Activated T-cell treated with anti-CD3 and anti-CD28 coated beads, Interleukin-2, amount 50 U/mL, for 4 hours (primary cell): Measurements from ENCODE around the gene ENTPD6. TPM values are rescaled to one million over a fixed set of nuclear protein-coding genes. Genes with fewer than 3 reads are reported as not detected.

Source experiments
- ATAC-seq, 2 donors: fragments of 200-7000 bp; cut with Tn5 transposase; one replicate each; pipeline ENCODE4 v1.10.0; 2021
- DNase-seq: peaks from one replicate; pipeline ENCODE4 v3.0.0-alpha.2; 2020
- H3K27me3 Mint-ChIP-seq: one replicate; pipeline ENCODE4 v1.8.0; 2021; ENCODE audit warnings: low read depth, mixed read lengths
- H3K36me3 Mint-ChIP-seq: one replicate; pipeline ENCODE4 v1.8.0; 2022; ENCODE audit warnings: mixed read lengths; ENCODE audit not compliant: insufficient read depth
- H3K4me1 Mint-ChIP-seq: one replicate; pipeline ENCODE4 v1.8.0; 2021; ENCODE audit warnings: low read depth, mixed read lengths
- H3K4me3 Mint-ChIP-seq: one replicate; pipeline ENCODE4 v1.8.0; 2021; ENCODE audit warnings: mild to moderate bottlenecking, moderate library complexity, mixed read lengths
- H3K9me3 Mint-ChIP-seq: one replicate; pipeline ENCODE4 v1.8.0; 2021; ENCODE audit warnings: mixed read lengths
- total RNA-seq, 3 donors: library from RNA; stranded (reverse); gene quantifications; one replicate each; pipeline ENCODE4 v1.2.1, GENCODE V29; 2021

Gene ENTPD6
- total RNA-seq, 3 donors from 2014 or later = 43.4 to 51.2 (median 47.1) TPM

DNA sequence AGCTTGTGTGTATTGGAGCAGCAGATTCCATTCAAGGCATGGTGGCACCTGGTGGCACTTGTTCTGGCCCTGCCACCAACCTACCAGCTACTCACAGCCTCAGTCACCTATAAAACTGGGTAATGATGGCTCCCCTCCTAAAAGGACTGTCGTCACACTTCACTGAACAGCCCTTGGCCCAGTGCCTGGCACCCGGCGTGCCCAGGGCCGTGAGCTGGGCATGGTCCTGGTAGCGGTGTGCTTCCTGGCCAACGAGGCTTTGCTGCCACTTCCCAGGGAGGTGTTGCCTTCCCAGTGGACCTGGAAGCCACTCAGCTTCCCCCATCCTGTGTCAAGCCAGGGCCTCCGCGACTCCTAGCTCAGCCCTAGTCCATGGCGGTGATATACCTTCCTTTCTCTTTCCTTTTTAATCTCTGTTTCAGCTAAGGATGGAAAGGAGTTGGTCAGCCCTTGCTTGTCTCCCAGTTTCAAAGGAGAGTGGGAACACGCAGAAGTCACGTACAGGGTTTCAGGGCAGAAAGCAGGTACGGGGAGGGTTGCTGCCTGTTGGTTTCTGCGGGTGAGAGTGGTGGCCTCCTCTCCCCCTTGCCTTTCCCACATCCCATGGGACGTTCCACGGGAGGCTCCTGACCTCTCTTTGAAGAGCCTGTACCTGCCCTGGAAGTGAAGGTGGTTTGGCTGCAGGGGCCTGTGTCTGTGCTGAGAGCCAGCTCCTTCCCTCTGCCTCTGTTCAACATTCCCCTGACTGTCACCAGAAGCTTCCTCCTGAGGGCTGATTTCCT lies 25.5 kb downstream of the ENTPD6 start:
- H3K27me3 Mint-ChIP-seq = no peaks in the 10 kb centered on the region
- ATAC-seq = no peak
- H3K9me3 Mint-ChIP-seq = no peaks in the 10 kb centered on the region
- H3K4me3 Mint-ChIP-seq = no peak overlapping the region
- H3K36me3 Mint-ChIP-seq = peaks cover 13% of the 10 kb centered on the region
- H3K4me1 Mint-ChIP-seq = peaks cover 7% of the 10 kb centered on the region
- DNase-seq = no peak

DNA sequence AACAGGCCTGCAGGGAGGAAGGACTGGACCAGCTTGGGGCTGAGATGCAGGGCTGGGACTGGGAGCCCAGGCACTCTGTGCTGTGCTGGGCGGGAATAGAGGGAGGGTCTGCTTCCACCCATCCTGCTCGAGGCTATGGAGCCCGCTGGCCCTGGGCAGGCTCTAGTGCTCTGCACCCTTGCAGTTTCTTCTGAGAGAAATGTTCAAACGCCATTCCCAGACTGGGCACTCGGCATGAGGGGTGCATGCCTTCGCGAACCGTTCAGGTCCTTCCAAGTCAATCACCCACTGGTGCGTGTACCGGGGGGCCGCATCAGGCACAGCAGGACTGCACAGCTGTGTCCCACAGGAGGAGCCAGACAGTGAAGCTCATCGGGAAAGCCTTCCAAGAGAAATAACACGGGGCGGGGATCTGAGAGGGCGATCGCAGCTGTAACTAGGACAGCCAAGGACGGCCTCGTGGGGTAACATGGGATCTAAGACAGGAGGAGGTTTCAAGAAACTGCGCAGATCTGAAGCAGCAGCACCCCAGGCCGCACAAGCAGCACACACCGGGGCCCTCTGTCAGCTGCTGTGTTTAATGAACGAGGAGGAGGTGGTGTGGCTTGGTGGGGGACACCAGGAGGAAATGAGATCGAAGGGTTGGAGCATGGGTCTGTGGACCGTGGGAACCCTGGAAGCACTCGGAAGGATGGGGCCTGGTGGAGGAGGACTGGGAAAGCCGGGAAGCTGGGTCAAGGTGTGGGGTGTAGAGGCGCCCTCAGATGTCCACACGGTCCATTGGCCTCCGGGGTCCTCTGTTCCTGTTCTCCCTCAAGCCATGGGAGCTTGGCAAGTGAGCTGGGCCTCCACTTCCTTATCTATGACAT lies 26.3 kb downstream of the ENTPD6 start:
- DNase-seq (no peak), ATAC-seq (no peak)
- Mint-ChIP-seq H3K4me1 (peaks cover 7% of the 10 kb centered on the region), H3K36me3 (peaks cover 11% of the 10 kb centered on the region), H3K9me3 (no peaks in the 10 kb centered on the region), H3K27me3 (no peaks in the 10 kb centered on the region), H3K4me3 (no peak overlapping the region)

DNA sequence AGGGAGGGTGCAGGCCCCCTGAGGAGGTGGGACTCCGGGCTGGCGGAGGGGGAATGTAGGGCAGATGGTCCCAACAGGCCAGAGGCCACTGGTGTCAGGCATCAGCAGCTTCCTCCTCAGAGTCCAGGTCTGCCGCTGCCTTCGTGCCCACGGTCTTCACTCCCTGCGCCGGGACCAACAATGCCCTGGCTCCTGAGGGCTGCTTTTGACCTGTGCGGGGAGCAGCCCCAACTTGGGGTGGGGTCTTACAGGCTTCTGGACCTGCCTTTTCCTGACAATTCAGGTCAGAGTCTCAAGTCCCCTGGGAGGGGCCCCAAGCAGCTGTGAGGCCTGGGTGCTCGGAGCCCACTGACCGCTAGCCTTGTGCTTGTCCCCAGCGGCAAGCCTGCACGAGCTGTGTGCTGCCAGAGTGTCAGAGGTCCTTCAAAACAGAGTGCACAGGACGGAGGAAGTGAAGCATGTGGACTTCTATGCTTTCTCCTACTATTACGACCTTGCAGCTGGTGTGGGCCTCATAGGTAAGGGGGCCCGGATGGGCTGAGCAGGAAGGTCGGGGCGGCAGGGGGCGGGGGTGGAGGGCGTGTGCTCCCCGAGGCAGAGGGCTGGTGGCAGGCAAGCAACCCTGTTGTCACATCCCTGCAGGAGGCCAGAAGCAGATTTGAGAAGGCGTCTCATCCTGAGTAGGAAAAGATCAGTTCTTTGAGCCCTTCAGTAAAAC lies 27.1 kb downstream of the ENTPD6 start:
- no peaks in the 10 kb centered on the region for H3K9me3 Mint-ChIP-seq

DNA sequence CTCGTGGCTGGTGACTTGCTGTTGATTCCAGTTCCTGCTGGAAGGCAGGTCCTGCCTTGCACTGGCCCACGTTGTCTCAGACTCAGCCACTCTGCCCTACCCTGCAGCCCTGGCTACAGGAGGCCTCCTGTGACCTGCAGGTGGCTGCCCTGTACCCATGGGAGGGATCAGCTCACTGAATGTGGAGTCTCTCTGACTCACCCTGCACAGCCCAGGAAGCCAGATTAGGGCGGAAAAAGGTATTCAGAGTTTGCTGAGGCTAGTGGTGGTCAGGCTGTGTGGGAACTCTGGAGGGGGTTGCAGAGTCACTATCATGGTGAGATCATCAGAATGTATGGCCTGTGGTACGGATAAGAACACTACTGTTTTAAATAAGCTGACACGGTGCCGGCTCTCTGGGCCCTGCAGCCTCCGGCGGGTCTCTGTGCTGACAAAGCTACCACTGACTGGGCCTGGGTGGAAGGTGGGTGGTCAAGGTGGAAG lies 27.7 kb downstream of the ENTPD6 start:
- DNase-seq = no peak
- peak; percentile 74 to 88 for ATAC-seq

More for the DNA sequence above, 27.1 kb downstream of the ENTPD6 start:
- Mint-ChIP-seq H3K4me1 (peaks cover 7% of the 10 kb centered on the region), H3K4me3 (no peak overlapping the region), H3K27me3 (no peaks in the 10 kb centered on the region), H3K36me3 (peaks cover 11% of the 10 kb centered on the region)
- DNase-seq (no peak), ATAC-seq (no peak)

DNA sequence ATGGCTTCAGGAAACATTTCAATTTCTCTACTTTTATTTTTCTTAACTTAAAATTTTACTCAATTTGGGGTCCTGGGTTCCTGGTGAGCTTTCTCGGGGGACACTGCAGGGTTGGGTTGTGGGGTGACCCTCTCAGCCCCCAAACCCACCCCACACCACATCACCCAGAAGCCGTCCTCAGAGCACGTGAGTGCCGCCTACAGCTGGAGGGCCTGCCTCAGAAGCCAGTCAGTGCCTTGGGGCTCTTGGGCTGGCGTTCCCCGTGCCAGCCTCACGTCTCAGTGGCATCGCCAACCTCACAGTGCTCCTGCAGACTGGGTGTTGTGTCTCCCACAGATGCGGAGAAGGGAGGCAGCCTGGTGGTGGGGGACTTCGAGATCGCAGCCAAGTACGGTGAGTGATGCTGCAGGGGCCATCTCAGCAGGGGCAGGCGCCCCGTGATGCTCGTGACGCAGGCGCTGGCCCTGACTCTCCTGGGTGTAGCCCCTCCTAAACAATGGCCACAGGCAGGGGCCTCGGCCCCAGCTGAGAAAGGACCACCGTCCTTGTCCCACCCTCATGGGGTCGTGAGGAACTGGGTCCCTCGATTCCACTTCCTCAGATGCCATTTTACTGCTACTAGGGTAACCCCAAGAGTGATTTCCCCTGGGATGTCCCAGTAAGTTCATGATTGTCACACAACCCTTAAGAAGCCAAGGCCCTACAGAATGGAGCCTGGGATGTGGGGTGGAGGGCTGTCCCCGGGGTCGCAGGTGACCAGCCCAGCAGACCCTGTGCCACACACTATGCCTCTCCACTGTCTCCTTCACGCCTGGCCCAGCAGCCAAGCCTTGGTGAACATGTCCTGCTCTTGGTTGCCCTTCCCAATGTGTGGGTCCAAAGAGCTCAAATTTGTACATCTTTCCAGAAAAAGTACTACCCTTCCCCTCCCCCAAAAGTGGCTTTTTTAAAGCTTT lies 28.5 kb downstream of the ENTPD6 start:
- DNase-seq (no peak), ATAC-seq (no peak)
- Mint-ChIP-seq H3K27me3 (no peaks in the 10 kb centered on the region), H3K4me3 (no peak overlapping the region), H3K9me3 (no peaks in the 10 kb centered on the region), H3K36me3 (peaks cover 5% of the 10 kb centered on the region), H3K4me1 (peaks cover 7% of the 10 kb centered on the region)

More for the DNA sequence above, 27.7 kb downstream of the ENTPD6 start:
- Mint-ChIP-seq H3K4me1 (peaks cover 7% of the 10 kb centered on the region), H3K36me3 (peaks cover 7% of the 10 kb centered on the region), H3K9me3 (no peaks in the 10 kb centered on the region), H3K4me3 (no peak overlapping the region), H3K27me3 (no peaks in the 10 kb centered on the region)

DNA sequence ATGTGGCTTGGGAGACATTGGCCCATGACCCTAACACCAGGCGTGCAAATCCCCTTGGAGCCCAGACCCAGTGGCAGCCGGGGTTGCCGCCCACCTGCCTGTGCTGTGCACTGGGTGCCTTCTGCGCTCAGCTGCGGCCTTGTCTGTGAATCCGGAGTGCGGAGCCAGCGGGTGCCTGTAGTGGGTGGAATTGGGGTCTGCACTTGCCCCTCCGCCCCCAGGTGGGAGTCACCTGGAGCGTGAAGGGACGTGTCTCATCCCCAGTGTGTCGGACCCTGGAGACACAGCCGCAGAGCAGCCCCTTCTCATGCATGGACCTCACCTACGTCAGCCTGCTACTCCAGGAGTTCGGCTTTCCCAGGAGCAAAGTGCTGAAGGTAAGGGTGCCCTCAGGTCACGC lies 29.4 kb downstream of the ENTPD6 start:
- Mint-ChIP-seq H3K4me3 (no peak overlapping the region), H3K9me3 (no peaks in the 10 kb centered on the region), H3K27me3 (no peaks in the 10 kb centered on the region), H3K36me3 (peaks cover 2% of the 10 kb centered on the region), H3K4me1 (peaks cover 7% of the 10 kb centered on the region)
- DNase-seq (no peak), ATAC-seq (no peak)

DNA sequence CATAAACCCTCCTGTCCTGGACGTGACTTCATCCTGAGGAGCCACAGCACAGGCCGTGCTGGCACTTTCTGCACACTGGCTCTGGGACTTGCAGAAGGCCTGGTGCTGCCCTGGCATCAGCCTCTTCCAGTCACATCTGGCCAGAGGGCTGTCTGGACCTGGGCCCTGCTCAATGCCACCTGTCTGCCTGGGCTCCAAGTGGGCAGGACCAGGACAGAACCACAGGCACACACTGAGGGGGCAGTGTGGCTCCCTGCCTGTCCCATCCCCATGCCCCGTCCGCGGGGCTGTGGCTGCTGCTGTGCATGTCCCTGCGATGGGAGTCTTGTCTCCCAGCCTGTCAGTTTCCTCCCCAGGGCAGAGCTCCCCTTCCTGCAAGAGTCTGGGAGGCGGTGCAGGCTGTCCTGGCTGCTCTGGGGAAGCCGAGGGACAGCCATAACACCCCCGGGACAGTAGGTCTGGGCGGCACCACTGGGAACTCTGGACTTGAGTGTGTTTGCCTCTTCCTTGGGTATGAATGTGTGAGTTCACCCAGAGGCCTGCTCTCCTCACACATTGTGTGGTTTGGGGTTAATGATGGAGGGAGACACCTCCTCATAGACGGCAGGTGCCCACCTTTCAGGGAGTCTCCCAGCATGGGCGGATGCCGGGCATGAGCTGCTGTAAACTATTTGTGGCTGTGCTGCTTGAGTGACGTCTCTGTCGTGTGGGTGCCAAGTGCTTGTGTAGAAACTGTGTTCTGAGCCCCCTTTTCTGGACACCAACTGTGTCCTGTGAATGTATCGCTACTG lies 30.3 kb downstream of the ENTPD6 start:
- Mint-ChIP-seq H3K9me3 (no peaks in the 10 kb centered on the region), H3K4me3 (no peak overlapping the region), H3K27me3 (no peaks in the 10 kb centered on the region), H3K4me1 (peaks cover 7% of the 10 kb centered on the region), H3K36me3 (peaks cover 2% of the 10 kb centered on the region)
- DNase-seq = no peak
- no peak for ATAC-seq

DNA sequence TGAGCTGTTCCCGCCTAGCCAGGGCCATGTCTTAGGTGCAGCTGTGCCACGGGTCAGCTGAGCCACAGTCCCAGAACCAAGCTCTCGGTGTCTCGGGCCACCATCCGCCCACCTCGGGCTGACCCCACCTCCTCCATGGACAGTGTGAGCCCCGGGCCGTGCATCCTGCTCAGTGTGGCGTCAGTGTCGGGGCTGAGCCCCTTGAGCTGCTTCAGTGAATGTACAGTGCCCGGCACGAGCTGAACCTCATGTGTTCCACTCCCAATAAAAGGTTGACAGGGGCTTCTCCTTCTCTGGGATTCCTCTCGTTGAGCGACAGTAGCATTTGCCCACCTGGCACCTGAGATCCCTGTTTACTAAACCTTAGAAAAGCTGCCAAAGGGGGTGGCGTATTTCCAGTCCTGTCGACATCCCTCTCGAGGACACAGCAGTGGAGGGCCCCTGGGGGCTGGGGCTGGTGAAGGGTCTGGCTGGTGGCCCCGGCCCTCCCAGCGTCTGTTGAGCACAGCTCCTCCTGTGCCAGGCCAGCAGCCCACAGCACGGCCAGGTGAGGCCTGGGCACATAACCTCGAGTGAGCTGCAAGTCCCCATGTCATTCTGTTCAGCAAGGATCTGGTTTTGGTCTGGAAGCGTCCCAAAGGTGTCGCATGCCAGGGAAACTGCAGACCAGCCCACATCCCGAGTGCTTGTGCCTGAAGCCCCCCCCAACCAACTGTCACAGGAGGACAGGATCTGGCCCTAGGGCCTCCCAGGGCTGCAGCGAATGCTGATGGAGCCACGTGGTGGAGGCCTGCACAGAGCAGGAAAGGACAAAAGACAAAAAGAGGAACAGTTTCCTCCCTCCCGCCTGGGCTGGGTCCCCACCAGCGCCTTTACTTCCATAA lies 31.2 kb downstream of the ENTPD6 start:
- peaks cover 7% of the 10 kb centered on the region for H3K4me1 Mint-ChIP-seq
- no peaks in the 10 kb centered on the region for H3K9me3 Mint-ChIP-seq
- DNase-seq = no peak
- no peak for ATAC-seq
- no peak overlapping the region for H3K4me3 Mint-ChIP-seq
- H3K36me3 Mint-ChIP-seq = no peaks in the 10 kb centered on the region
- no peaks in the 10 kb centered on the region for H3K27me3 Mint-ChIP-seq

DNA sequence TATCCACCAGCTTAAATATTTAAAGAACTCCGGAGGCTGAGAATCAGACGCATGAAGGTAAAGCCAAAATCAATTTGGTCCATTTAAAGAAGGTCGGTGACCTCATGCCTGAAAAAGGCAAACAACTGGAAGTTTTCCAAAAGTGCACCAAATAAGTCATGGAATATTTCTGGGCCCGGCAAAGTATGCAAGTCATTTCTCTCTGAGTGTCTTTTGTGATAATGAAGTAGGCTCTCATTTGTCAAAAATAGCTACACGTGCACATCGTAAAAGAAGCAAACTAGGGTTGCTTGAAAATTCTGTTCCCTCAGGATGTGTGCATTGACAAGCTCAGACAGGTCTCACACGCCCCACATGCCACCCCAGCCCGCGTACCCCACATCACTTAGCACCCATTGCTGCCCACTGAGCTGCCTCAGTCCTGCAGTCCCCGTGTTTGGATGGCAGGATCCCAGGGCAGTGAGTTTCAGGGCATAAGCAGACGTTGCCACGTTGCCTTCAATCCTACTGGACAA lies 31.9 kb downstream of the ENTPD6 start:
- no peaks in the 10 kb centered on the region for H3K27me3 Mint-ChIP-seq
- no peak overlapping the region for H3K4me3 Mint-ChIP-seq
- DNase-seq (no peak), ATAC-seq (no peak)
- no peaks in the 10 kb centered on the region for H3K36me3 Mint-ChIP-seq
- no peaks in the 10 kb centered on the region for H3K9me3 Mint-ChIP-seq
- H3K4me1 Mint-ChIP-seq = peaks cover 6% of the 10 kb centered on the region

DNA sequence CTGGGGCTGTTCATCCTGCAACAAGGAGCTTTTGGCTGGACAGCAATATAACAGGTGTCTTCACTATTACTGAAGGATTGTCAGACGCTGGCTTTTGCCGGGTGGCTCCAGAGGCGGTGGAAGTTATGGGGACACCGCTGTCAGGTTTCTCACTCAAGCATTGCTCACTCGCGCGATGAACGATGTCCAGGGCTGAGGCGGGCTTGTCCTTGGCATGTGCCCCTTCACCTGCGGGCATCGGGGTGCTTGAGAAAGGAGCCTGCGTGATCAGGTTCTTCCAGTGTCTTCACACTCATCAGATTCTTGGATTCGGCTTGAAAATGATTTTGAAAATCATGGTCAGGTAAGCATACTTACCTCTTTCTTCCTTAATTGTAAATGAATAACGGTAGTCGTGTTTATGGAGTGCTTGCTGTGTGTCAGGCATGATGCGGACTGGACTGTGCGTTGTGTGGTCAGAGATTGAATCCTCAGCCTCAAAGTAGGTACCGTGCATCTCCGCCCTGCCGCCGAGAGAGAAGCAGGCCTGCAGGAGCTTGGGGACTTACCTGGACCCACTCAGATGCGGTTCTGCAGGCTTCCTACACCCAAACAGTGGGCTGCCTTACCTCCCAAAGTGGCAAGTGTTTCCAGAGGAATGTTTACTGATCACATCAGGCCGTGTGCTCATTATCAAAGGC lies 34.1 kb downstream of the ENTPD6 start:
- Mint-ChIP-seq H3K9me3 (no peaks in the 10 kb centered on the region), H3K4me3 (no peak overlapping the region), H3K36me3 (no peaks in the 10 kb centered on the region), H3K4me1 (no peaks in the 10 kb centered on the region), H3K27me3 (peaks cover 4% of the 10 kb centered on the region)
- ATAC-seq (no peak), DNase-seq (no peak)

DNA sequence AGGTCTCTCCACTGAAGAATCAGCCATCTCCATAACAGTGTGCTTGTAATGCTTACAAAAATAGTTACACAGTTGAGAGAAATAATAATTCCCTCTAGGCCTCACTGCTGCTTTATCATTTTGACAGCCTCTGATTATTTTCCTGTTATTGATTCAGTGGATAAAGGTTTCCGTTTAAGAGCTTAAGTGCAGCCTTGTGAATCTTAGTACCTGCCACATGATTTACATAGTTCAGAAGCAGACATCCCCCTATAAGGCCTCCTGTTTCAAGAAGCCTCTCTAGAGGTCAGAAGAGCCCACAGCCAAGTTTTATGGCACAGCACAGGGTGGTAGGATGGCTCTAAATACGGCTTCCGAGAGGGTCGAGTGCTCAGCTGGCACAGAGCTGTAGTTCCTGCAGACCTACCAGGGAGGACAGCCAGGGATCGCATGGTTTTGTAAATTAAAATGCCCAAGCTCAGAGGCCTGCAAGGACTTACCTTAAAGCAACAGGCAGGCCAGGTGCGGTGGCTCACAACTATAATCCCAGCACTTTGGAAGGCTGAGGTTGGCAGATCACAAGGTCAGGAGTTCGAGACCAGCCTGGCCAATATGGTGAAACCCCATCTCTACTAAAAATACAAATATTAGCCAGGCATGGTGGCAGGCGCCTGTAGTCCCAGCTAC lies 34.8 kb downstream of the ENTPD6 start:
- H3K9me3 Mint-ChIP-seq = no peaks in the 10 kb centered on the region
- no peaks in the 10 kb centered on the region for H3K4me1 Mint-ChIP-seq
- no peaks in the 10 kb centered on the region for H3K36me3 Mint-ChIP-seq
- DNase-seq (no peak), ATAC-seq (no peak)
- peaks cover 8% of the 10 kb centered on the region for H3K27me3 Mint-ChIP-seq
- H3K4me3 Mint-ChIP-seq = no peak overlapping the region
